HCT116 (cell line): ENCODE data around the gene HMGN5. TPM values are rescaled to one million over a fixed set of nuclear protein-coding genes. Genes with fewer than 3 reads are reported as not detected.

Source experiments
- ATAC-seq: fragments of 200-7000 bp; cut with Tn5 transposase; 2 replicates; pipeline ENCODE4 v1.9.1; 2020; ENCODE audit warnings: mild to moderate bottlenecking, moderate library complexity
- BruUV-seq: library from RNA; stranded (reverse); fragments of 400-500 nt; replicated peaks from 2 replicates; lab custom pipeline; 2021; lab: Mats Ljungman, UMichigan
- CTCF ChIA-PET: fragments of 300-600 bp; sonication (Branson Sonifier 250); formaldehyde crosslinking; loops from one replicate; lab custom pipeline; 2021; ENCODE audit warnings: antibody characterized with exemption; lab: Charles Lee
- POLR2A ChIA-PET: fragments of 300-600, 350-600 bp; sonication (Branson Sonifier 250); formaldehyde crosslinking; loops from one replicate; lab custom pipeline; 2021; ENCODE audit warnings: antibody characterized with exemption; lab: Charles Lee
- RAD21 ChIA-PET, 2 experiments: fragments of 300-600 bp; sonication (Branson Sonifier 250); formaldehyde crosslinking; loops; one replicate each; lab custom pipeline; 2023; ENCODE audit warnings: low total read pairs in 2 of 2; ENCODE audit not compliant: uncharacterized antibody in 2 of 2, unreplicated experiment in 2 of 2, low non-redundant PET in 1 of 2; lab: Charles Lee
- DNase-seq: peaks from one replicate; pipeline ENCODE4 v3.0.0-alpha.2; 2010; ENCODE audit warnings: low read depth, low spot score
- H2AFZ ChIP-seq: fragments of 200-600 bp; shearing (Covaris generic), sonication (generic); 2 replicates; pipeline ENCODE4 v1.6.1; 2017; ENCODE audit warnings: low read depth, mixed run types, mixed read lengths, antibody characterized with exemption, low read length; ENCODE audit not compliant: poor library complexity, severe bottlenecking
- H3K27ac ChIP-seq: 2 replicates; pipeline ENCODE4 v1.5.1; 2012; ENCODE audit warnings: low read depth, low read length
- H3K27me3 ChIP-seq: fragments of 200-600 bp; sonication (generic); 2 replicates; pipeline ENCODE4 v1.6.1; 2016; ENCODE audit warnings: mixed run types, low read length, mixed read lengths; ENCODE audit not compliant: insufficient read depth
- H3K36me3 ChIP-seq, 2 experiments: fragments of 200-500 bp in 1 of 2; fragments of 200-600 bp in 1 of 2; sonication (Bioruptor generic) in 1 of 2; sonication (generic) in 1 of 2; 2 replicates each; pipeline versions ENCODE4 v1.5.1 to v1.6.1; 2014 to 2016; ENCODE audit warnings: low read length in 2 of 2, inconsistent platforms in 1 of 2, mixed read lengths in 1 of 2, mixed run types in 1 of 2; ENCODE audit not compliant: insufficient read depth in 2 of 2, control insufficient read depth in 1 of 2
- H3K4me1 ChIP-seq, 2 experiments: fragments of 200-600 bp in 1 of 2; sonication (generic) in 1 of 2; 2 replicates each; pipeline versions ENCODE4 v1.5.1 to v1.6.1; 2012 to 2017; ENCODE audit warnings: low read length in 2 of 2, inconsistent platforms in 1 of 2, mild to moderate bottlenecking in 1 of 2, mixed read lengths in 1 of 2, mixed run types in 1 of 2, moderate library complexity in 1 of 2; ENCODE audit not compliant: insufficient read depth in 2 of 2, control insufficient read depth in 1 of 2
- H3K4me2 ChIP-seq: fragments of 200-600 bp; sonication (generic); 2 replicates; pipeline ENCODE4 v1.6.1; 2017; ENCODE audit warnings: mixed run types, low read length, mixed read lengths
- H3K4me3 ChIP-seq, 2 experiments: fragments of 200-600 bp in 1 of 2; sonication (generic) in 1 of 2; replicated peaks in 1 of 2; 2 replicates each; pipeline ENCODE4 v1.5.1; 2011 to 2016; ENCODE audit warnings: low read length in 2 of 2, control low read depth in 1 of 2, low read depth in 1 of 2, mild to moderate bottlenecking in 1 of 2, mixed read lengths in 1 of 2, mixed run types in 1 of 2
- H3K79me2 ChIP-seq: fragments of 200-600 bp; sonication (generic); 2 replicates; pipeline ENCODE4 v1.6.1; 2017; ENCODE audit warnings: mild to moderate bottlenecking, mixed run types, low read length, moderate library complexity, mixed read lengths; ENCODE audit not compliant: insufficient read depth
- H3K9ac ChIP-seq: fragments of 200-600 bp; sonication (generic); 2 replicates; pipeline ENCODE4 v1.6.1; 2016; ENCODE audit warnings: low read length, mixed read lengths
- H3K9me2 ChIP-seq: fragments of 200-600 bp; sonication (generic), shearing (Covaris generic); 2 replicates; pipeline ENCODE4 v1.6.1; 2017; ENCODE audit warnings: mixed run types, mild to moderate bottlenecking, moderate library complexity; ENCODE audit not compliant: insufficient read depth
- H3K9me3 ChIP-seq, 2 experiments: fragments of 200-500 bp in 1 of 2; fragments of 200-600 bp in 1 of 2; sonication (Bioruptor generic) in 1 of 2; sonication (generic) in 1 of 2; 2 replicates each; pipeline ENCODE4 v1.6.1; 2014 to 2017; ENCODE audit warnings: low read length in 2 of 2, mixed read lengths in 2 of 2, inconsistent platforms in 1 of 2, low read depth in 1 of 2, mild to moderate bottlenecking in 1 of 2, mixed run types in 1 of 2, moderate library complexity in 1 of 2; ENCODE audit not compliant: control insufficient read depth in 1 of 2, insufficient read depth in 1 of 2
- H4K20me1 ChIP-seq: fragments of 200-600 bp; sonication (generic), shearing (Covaris generic); 2 replicates; pipeline ENCODE4 v1.6.1; 2017; ENCODE audit warnings: mixed run types, mild to moderate bottlenecking, moderate library complexity; ENCODE audit not compliant: insufficient read depth
- CBX3 ChIP-seq: IDR thresholded peaks from 2 replicates; pipeline ENCODE4 v1.6.1; 2012; ENCODE audit warnings: low read depth
- CEBPB ChIP-seq: IDR thresholded peaks from 2 replicates; pipeline ENCODE4 v1.6.1; 2012; ENCODE audit warnings: low read depth
- EGR1 ChIP-seq: IDR thresholded peaks from 2 replicates; pipeline ENCODE4 v1.6.1; 2012; ENCODE audit warnings: low read depth
- ELF1 ChIP-seq: IDR thresholded peaks from 2 replicates; pipeline ENCODE4 v1.6.1; 2012; ENCODE audit warnings: low read depth, borderline replicate concordance
- EZH2 ChIP-seq: fragments of 200-600 bp; sonication (generic); IDR thresholded peaks from 2 replicates; pipeline ENCODE4 v1.6.1; 2017; ENCODE audit warnings: antibody characterized with exemption, mixed run types
- EZH2phosphoT487 ChIP-seq: fragments of 200-600 bp; IDR thresholded peaks from 2 replicates; pipeline ENCODE4 v1.6.1; 2018; ENCODE audit warnings: antibody characterized with exemption, borderline replicate concordance
- POLR2AphosphoS5 ChIP-seq: IDR thresholded peaks from 2 replicates; pipeline ENCODE4 v1.6.1; 2011; ENCODE audit warnings: mild to moderate bottlenecking, low read depth, low read length, moderate library complexity
- RAD21 ChIP-seq: IDR thresholded peaks from 2 replicates; pipeline ENCODE4 v1.6.1; 2012; ENCODE audit warnings: low read depth, mild to moderate bottlenecking
- SIN3A ChIP-seq: IDR thresholded peaks from 2 replicates; pipeline ENCODE4 v1.6.1; 2012; ENCODE audit warnings: low read depth
- SP1 ChIP-seq: IDR thresholded peaks from 2 replicates; pipeline ENCODE4 v1.6.1; 2012; ENCODE audit warnings: low read depth
- SRF ChIP-seq: IDR thresholded peaks from 2 replicates; pipeline ENCODE4 v1.6.1; 2012; ENCODE audit warnings: low read depth
- YY1 ChIP-seq: IDR thresholded peaks from 2 replicates; pipeline ENCODE4 v1.6.1; 2011; ENCODE audit warnings: low read length, low read depth, moderate library complexity, mild to moderate bottlenecking; ENCODE audit not compliant: insufficient replicate concordance; ENCODE audit errors: extremely low read depth
- intact Hi-C: fragments of 100-400 bp; cut with micrococcal nuclease; formaldehyde crosslinking; loops from 2 replicates; pipeline ENCODE4 v1.10.0; 2022
- total RNA-seq: library from RNA; stranded (reverse); gene quantifications from one replicate; pipeline ENCODE4 v1.2.1, GENCODE V29; 2021; ENCODE audit not compliant: unreplicated experiment
- TF ChIP-seq, protein P1 (sequence below): IDR thresholded peaks from 2 replicates; pipeline ENCODE4 v1.6.1; 2012
- TF ChIP-seq, protein P2 (sequence below): IDR thresholded peaks from 2 replicates; pipeline ENCODE4 v1.6.1; 2011; ENCODE audit warnings: mild to moderate bottlenecking, low read length, moderate library complexity; ENCODE audit not compliant: insufficient replicate concordance; ENCODE audit errors: extremely low read depth

Gene HMGN5
- total RNA-seq, 1 experiment from 2014 or later, result 3.0 TPM

DNA sequence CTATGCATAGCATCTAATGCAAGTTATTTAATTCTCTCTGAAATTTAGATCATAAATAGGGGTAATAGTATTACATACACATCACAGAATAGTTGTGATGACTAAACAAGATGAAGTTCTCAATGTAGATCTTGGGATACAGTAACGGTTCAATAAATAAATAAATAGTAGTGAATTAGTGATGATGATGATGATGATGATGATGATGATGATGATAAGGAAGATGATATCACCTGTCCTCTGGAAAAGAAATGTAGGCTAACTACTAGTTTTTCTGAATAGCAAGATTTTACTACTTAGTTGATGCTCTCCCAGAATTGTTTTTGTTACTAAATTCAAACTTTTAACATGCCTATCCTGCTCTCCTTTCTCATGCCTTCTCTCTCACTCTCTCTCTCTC is 30.5 kb upstream of the HMGN5 start:
- H2AFZ ChIP-seq, result no peak overlapping the region
- H4K20me1 ChIP-seq, result no peaks in the 10 kb centered on the region
- H3K4me1 ChIP-seq, result no peaks in the 10 kb centered on the region
- no peak overlapping the region for H3K9ac ChIP-seq
- H3K79me2 ChIP-seq, result no peaks in the 10 kb centered on the region
- intact Hi-C loops, result no loop called here
- H3K4me3 ChIP-seq, result no peak overlapping the region
- DNase-seq, result no peak
- ATAC-seq, result no peak
- no peaks in the 10 kb centered on the region for H3K36me3 ChIP-seq
- H3K27me3 ChIP-seq, result no peaks in the 10 kb centered on the region
- CTCF ChIA-PET, result no interaction called here
- H3K27ac ChIP-seq, result no peak overlapping the region
- RAD21 ChIA-PET, result no interaction called here
- no peaks in the 10 kb centered on the region for H3K9me3 ChIP-seq
- no peaks in the 10 kb centered on the region for H3K9me2 ChIP-seq
- BruUV-seq, result no TSS peak
- TF ChIP-seq CBX3 (no peak), SP1 (no peak), EZH2 (no peak), SIN3A (no peak), EZH2phosphoT487 (no peak), RAD21 (no peak), SRF (no peak), YY1 (no peak), ELF1 (no peak), CEBPB (no peak), EGR1 (no peak), POLR2AphosphoS5 (no peak)
- TF ChIP-seq, protein P1, sequence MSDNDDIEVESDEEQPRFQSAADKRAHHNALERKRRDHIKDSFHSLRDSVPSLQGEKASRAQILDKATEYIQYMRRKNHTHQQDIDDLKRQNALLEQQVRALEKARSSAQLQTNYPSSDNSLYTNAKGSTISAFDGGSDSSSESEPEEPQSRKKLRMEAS, result no peak
- TF ChIP-seq, protein P2, sequence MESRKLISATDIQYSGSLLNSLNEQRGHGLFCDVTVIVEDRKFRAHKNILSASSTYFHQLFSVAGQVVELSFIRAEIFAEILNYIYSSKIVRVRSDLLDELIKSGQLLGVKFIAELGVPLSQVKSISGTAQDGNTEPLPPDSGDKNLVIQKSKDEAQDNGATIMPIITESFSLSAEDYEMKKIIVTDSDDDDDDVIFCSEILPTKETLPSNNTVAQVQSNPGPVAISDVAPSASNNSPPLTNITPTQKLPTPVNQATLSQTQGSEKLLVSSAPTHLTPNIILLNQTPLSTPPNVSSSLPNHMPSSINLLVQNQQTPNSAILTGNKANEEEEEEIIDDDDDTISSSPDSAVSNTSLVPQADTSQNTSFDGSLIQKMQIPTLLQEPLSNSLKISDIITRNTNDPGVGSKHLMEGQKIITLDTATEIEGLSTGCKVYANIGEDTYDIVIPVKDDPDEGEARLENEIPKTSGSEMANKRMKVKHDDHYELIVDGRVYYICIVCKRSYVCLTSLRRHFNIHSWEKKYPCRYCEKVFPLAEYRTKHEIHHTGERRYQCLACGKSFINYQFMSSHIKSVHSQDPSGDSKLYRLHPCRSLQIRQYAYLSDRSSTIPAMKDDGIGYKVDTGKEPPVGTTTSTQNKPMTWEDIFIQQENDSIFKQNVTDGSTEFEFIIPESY, result no peak
- H3K4me2 ChIP-seq, result no peak overlapping the region
- POLR2A ChIA-PET, result no interaction called here
